HepG2 (cell line): ENCODE measurements around the gene CLPTM1. TPM values are rescaled to one million over a fixed set of nuclear protein-coding genes. Genes with fewer than 3 reads are reported as not detected.

Experiments used
- CENPX ChIP-seq: sonication (generic); formaldehyde crosslinking; IDR thresholded peaks from 2 replicates; pipeline ENCODE4 v1.9.0; 2021; ENCODE audit warnings: mild to moderate bottlenecking, missing genetic modification reagents, moderate library complexity
- FOXC1 ChIP-seq: sonication (generic); formaldehyde crosslinking; IDR thresholded peaks from 2 replicates; pipeline ENCODE4 v1.8.0; 2022; ENCODE audit warnings: mild to moderate bottlenecking, missing genetic modification reagents, borderline replicate concordance
- IRX3 ChIP-seq: sonication (generic); formaldehyde crosslinking; IDR thresholded peaks from 2 replicates; pipeline ENCODE4 v1.8.1; 2023; ENCODE audit warnings: mild to moderate bottlenecking, low read depth, missing genetic modification reagents, borderline replicate concordance
- PHB2 ChIP-seq: fragments of 450-650 bp; IDR thresholded peaks from 2 replicates; pipeline ENCODE4 v1.6.1; 2018; ENCODE audit not compliant: partially characterized antibody
- PPARG ChIP-seq: conservative IDR thresholded peaks from 2 replicates; pipeline ENCODE4 v1.6.1; 2016; ENCODE audit warnings: missing biosample characterization, missing genetic modification reagents
- RAD51 ChIP-seq: fragments of 450-650 bp; IDR thresholded peaks from 2 replicates; pipeline ENCODE4 v1.6.1; 2016; ENCODE audit warnings: borderline replicate concordance
- SMARCE1 ChIP-seq: fragments of 450-650 bp; IDR thresholded peaks from 2 replicates; pipeline ENCODE4 v1.6.1; 2017; ENCODE audit warnings: borderline replicate concordance
- STAG1 ChIP-seq: sonication (generic); formaldehyde crosslinking; IDR thresholded peaks from 2 replicates; pipeline ENCODE4 v1.4.0; 2020; ENCODE audit warnings: missing genetic modification reagents
- TCF12 ChIP-seq, 2 experiments: fragments of 450-650 bp in 1 of 2; sonication (generic) in 1 of 2; formaldehyde crosslinking in 1 of 2; IDR thresholded peaks; 2 replicates each; pipeline versions ENCODE4 v1.6.1 to v1.8.0; 2017 to 2022; ENCODE audit warnings: antibody characterized with exemption in 1 of 2, mild to moderate bottlenecking in 1 of 2, missing genetic modification reagents in 1 of 2, moderate library complexity in 1 of 2
- TEAD2 ChIP-seq: sonication (generic); formaldehyde crosslinking; IDR thresholded peaks from 2 replicates; pipeline ENCODE4 v1.9.0; 2021; ENCODE audit warnings: missing genetic modification reagents
- ZNF160 ChIP-seq: sonication (generic); formaldehyde crosslinking; IDR thresholded peaks from 2 replicates; pipeline ENCODE4 v1.8.0; 2022; ENCODE audit warnings: mild to moderate bottlenecking, inconsistent platforms, missing genetic modification reagents
- ZNF44 ChIP-seq: sonication (generic); formaldehyde crosslinking; IDR thresholded peaks from 2 replicates; pipeline ENCODE4 v1.5.1; 2020; ENCODE audit warnings: mild to moderate bottlenecking, missing genetic modification reagents
- ZNF563 ChIP-seq: sonication (generic); formaldehyde crosslinking; IDR thresholded peaks from 2 replicates; pipeline ENCODE4 v1.8.0; 2022; ENCODE audit warnings: mild to moderate bottlenecking, moderate library complexity, missing genetic modification reagents
- ZNF737 ChIP-seq: sonication (generic); formaldehyde crosslinking; IDR thresholded peaks from 2 replicates; pipeline ENCODE4 v1.5.0; 2020; ENCODE audit warnings: missing genetic modification reagents, mild to moderate bottlenecking, borderline replicate concordance
- polyA plus RNA-seq, 8 experiments: library from polyadenylated mRNA; depleted of rRNA in 3 of 8; stranded (reverse) in 7 of 8; unstranded in 1 of 8; fragments of >200 nt; fragmentation: Illumina TruSeq in 4 of 8; extraction: Trizol in 4 of 8; gene quantifications; 2 replicates each; pipeline versions ENCODE4 v1.2.1 to v1.2.3, GENCODE V29; 2011 to 2016; ENCODE audit warnings: low read depth in 4 of 8, missing spikeins in 1 of 8, mixed read lengths in 1 of 8; ENCODE audit not compliant: insufficient read depth in 1 of 8
- total RNA-seq, 5 experiments: library from RNA; depleted of rRNA; stranded (reverse); fragments of >200 nt; fragmentation: Illumina TruSeq; extraction: Trizol; gene quantifications; 2 replicates each; pipeline ENCODE4 v1.2.3, GENCODE V29; 2016; ENCODE audit warnings: low read depth in 1 of 5
- TF ChIP-seq, protein P1 (sequence below): sonication (generic); formaldehyde crosslinking; IDR thresholded peaks from 2 replicates; pipeline ENCODE4 v1.4.0; 2020; ENCODE audit warnings: missing genetic modification reagents, borderline replicate concordance
- TF ChIP-seq, protein P2 (sequence below): sonication (generic); formaldehyde crosslinking; conservative IDR thresholded peaks from 2 replicates; pipeline ENCODE4 v1.8.0; 2022; ENCODE audit warnings: missing genetic modification reagents
- TF ChIP-seq, protein P3 (sequence below): sonication (generic); formaldehyde crosslinking; IDR thresholded peaks from 2 replicates; pipeline ENCODE4 v1.4.0; 2020; ENCODE audit warnings: missing genetic modification reagents, low read depth, mild to moderate bottlenecking, borderline replicate concordance
- TF ChIP-seq, protein P4 (sequence below): sonication (generic); formaldehyde crosslinking; IDR thresholded peaks from 2 replicates; pipeline ENCODE4 v1.5.0; 2020; ENCODE audit warnings: mild to moderate bottlenecking, missing genetic modification reagents
- TF ChIP-seq, protein P5 (sequence below): IDR thresholded peaks from 2 replicates; pipeline ENCODE4 v1.6.1; 2016; ENCODE audit warnings: missing compliant biosample characterization, missing genetic modification reagents, borderline replicate concordance

Gene CLPTM1
- total and polyA plus RNA-seq, 2 of the 13 experiments (the other 11 are each of a cell fraction or from before 2014, with no cell fraction given) = 34.9 to 42.8 TPM

DNA sequence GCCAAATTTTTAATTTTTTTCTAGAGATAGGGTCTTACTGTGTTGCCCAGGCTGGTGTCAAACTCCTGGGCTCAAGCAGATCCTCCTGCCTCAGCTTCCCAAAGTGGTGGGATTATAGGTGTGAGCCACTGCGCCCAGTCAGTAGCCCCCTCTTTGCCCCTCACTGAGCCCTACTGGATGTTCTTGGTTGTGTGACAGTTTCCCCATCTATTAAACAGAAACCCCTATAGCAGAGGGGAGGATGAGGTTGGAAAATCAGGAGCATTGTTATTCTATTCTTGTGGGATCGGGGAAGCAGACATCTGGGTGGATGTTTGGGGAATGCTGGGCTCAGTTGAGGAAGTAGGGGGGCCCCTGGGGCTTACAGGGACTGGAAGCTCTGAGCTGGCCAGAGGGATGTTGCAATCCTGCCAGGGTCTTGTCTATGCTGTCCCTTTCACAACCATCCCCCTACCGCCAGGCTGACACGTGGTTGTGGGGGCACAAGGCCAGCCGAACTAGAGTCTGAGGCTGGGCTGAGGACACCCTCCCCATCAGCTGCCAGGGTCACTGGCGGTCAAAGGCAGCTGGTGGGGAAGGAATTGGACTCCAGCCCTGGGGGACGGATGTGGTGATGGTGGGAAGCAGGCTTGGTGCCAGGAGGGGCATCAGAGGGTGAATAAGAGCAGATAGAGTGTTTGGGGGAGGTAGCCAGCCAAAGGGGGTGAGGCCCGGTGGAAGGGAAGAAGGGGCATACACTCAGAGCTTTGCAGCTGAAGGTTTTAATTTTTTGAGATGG, 29.9 kb upstream of the CLPTM1 start (continued):
- 0 out of 2 replicates have a peak, but pooled peaks have one; percentile 20 for TF ChIP-seq ZNF737
- TF ChIP-seq, protein P1, sequence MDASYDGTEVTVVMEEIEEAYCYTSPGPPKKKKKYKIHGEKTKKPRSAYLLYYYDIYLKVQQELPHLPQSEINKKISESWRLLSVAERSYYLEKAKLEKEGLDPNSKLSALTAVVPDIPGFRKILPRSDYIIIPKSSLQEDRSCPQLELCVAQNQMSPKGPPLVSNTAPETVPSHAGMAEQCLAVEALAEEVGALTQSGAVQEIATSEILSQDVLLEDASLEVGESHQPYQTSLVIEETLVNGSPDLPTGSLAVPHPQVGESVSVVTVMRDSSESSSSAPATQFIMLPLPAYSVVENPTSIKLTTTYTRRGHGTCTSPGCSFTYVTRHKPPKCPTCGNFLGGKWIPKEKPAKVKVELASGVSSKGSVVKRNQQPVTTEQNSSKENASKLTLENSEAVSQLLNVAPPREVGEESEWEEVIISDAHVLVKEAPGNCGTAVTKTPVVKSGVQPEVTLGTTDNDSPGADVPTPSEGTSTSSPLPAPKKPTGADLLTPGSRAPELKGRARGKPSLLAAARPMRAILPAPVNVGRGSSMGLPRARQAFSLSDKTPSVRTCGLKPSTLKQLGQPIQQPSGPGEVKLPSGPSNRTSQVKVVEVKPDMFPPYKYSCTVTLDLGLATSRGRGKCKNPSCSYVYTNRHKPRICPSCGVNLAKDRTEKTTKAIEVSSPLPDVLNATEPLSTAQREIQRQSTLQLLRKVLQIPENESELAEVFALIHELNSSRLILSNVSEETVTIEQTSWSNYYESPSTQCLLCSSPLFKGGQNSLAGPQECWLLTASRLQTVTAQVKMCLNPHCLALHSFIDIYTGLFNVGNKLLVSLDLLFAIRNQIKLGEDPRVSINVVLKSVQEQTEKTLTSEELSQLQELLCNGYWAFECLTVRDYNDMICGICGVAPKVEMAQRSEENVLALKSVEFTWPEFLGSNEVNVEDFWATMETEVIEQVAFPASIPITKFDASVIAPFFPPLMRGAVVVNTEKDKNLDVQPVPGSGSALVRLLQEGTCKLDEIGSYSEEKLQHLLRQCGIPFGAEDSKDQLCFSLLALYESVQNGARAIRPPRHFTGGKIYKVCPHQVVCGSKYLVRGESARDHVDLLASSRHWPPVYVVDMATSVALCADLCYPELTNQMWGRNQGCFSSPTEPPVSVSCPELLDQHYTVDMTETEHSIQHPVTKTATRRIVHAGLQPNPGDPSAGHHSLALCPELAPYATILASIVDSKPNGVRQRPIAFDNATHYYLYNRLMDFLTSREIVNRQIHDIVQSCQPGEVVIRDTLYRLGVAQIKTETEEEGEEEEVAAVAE (CRISPR knock-in tag) = peak; percentile 93
- peak; percentile 84; the same call in 1 of the 2 replicates for TF ChIP-seq ZNF563 (CRISPR knock-in tag)
- TF ChIP-seq, protein P2, sequence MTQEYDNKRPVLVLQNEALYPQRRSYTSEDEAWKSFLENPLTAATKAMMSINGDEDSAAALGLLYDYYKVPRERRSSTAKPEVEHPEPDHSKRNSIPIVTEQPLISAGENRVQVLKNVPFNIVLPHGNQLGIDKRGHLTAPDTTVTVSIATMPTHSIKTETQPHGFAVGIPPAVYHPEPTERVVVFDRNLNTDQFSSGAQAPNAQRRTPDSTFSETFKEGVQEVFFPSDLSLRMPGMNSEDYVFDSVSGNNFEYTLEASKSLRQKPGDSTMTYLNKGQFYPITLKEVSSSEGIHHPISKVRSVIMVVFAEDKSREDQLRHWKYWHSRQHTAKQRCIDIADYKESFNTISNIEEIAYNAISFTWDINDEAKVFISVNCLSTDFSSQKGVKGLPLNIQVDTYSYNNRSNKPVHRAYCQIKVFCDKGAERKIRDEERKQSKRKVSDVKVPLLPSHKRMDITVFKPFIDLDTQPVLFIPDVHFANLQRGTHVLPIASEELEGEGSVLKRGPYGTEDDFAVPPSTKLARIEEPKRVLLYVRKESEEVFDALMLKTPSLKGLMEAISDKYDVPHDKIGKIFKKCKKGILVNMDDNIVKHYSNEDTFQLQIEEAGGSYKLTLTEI (CRISPR knock-in tag) = no peak
- TF ChIP-seq, protein P3, sequence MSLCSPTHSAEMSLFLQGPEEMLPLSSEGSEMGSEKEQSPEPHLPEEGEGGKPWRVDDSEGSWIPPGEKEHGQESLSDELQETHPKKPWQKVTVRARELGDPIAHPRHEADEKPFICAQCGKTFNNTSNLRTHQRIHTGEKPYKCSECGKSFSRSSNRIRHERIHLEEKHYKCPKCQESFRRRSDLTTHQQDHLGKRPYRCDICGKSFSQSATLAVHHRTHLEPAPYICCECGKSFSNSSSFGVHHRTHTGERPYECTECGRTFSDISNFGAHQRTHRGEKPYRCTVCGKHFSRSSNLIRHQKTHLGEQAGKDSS = peak; percentile 93; the same call in 1 of the 2 replicates
- TF ChIP-seq STAG1 (CRISPR knock-in tag) = peak; percentile 48
- TF ChIP-seq PHB2 = no peak
- TF ChIP-seq FOXC1 (CRISPR knock-in tag) = peak; percentile 64; the same call in 1 of the 2 replicates
- no peak for TF ChIP-seq ZNF44 (CRISPR knock-in tag)
- TF ChIP-seq IRX3 (CRISPR knock-in tag) = no peak
- peak; percentile 91 for TF ChIP-seq PPARG (CRISPR knock-in tag)
- no peak for TF ChIP-seq CENPX (CRISPR knock-in tag)
- TF ChIP-seq, protein P4, sequence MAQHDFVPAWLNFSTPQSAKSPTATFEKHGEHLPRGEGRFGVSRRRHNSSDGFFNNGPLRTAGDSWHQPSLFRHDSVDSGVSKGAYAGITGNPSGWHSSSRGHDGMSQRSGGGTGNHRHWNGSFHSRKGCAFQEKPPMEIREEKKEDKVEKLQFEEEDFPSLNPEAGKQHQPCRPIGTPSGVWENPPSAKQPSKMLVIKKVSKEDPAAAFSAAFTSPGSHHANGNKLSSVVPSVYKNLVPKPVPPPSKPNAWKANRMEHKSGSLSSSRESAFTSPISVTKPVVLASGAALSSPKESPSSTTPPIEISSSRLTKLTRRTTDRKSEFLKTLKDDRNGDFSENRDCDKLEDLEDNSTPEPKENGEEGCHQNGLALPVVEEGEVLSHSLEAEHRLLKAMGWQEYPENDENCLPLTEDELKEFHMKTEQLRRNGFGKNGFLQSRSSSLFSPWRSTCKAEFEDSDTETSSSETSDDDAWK (CRISPR knock-in tag) = no peak
- TF ChIP-seq, protein P5, sequence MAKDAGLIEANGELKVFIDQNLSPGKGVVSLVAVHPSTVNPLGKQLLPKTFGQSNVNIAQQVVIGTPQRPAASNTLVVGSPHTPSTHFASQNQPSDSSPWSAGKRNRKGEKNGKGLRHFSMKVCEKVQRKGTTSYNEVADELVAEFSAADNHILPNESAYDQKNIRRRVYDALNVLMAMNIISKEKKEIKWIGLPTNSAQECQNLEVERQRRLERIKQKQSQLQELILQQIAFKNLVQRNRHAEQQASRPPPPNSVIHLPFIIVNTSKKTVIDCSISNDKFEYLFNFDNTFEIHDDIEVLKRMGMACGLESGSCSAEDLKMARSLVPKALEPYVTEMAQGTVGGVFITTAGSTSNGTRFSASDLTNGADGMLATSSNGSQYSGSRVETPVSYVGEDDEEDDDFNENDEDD (CRISPR knock-in tag) = peak; percentile 92
- TF ChIP-seq RAD51 = peak; percentile 57; the same call in 1 of the 2 replicates
- peak; percentile 82; the same call in 1 of the 2 replicates for TF ChIP-seq ZNF160 (CRISPR knock-in tag)
- no peak for TF ChIP-seq SMARCE1
- TF ChIP-seq TEAD2 (CRISPR knock-in tag) = no peak
- TF ChIP-seq TCF12 (IDR thresholded peaks at IDR 0.05) = no peak
- peak; percentile 99 for TF ChIP-seq TCF12 (CRISPR knock-in tag; IDR thresholded peaks at IDR 0.05)
